ENCODE data around the gene PRR20E.
"Not testable (repeated sequence)": the region's sequence is repeated elsewhere in the genome, so short reads cannot be mapped to it uniquely, and the experiment has no call there.

- TF ChIP-seq PBX3 (CRISPR knock-in tag; IDR thresholded peaks at IDR 0.05); ZNF335 (tag by site-specific recombination; conservative IDR thresholded peaks at IDR 0.05); ZNF610 (tag by site-specific recombination; IDR thresholded peaks at IDR 0.05; ENCODE audit: borderline replicate concordance); CTCF (tag by site-specific recombination; IDR thresholded peaks at IDR 0.05); ZNF521 (tag by site-specific recombination; IDR thresholded peaks at IDR 0.05); ZNF664 (tag by site-specific recombination; IDR thresholded peaks at IDR 0.05); BCL11B (tag by site-specific recombination; IDR thresholded peaks at IDR 0.05; ENCODE audit: low read depth); ZBTB48 (tag by site-specific recombination; IDR thresholded peaks at IDR 0.05); ZNF133 (tag by site-specific recombination; IDR thresholded peaks at IDR 0.05); ZSCAN18 (tag by site-specific recombination; IDR thresholded peaks at IDR 0.05); ZBTB11 (tag by site-specific recombination; conservative IDR thresholded peaks at IDR 0.05; ENCODE audit: low read depth); REST (tag by site-specific recombination; IDR thresholded peaks at IDR 0.05); PRDM10 (tag by site-specific recombination; IDR thresholded peaks at IDR 0.05): not testable (repeated sequence)
Observed at GRCh38 chr13:57160332-57160731, 6.7 kb upstream of the PRR20E start, which contains the start of gene PRR20D.

Measured in HEK293 (cell line).